Endothelial cell of umbilical vein (primary cell): ENCODE data around the gene ORAI3. TPM values are rescaled to one million over a fixed set of nuclear protein-coding genes. Genes with fewer than 3 reads are reported as not detected.

Experiments used
- BruUV-seq: library from RNA; stranded (reverse); fragments of 400-500 nt; replicated peaks from 2 replicates; lab custom pipeline; 2021; lab: Mats Ljungman, UMichigan
- CTCF ChIA-PET: fragments of 300-600, 350-600 bp; sonication (Branson Sonifier 250); formaldehyde crosslinking; loops from one replicate; lab custom pipeline; 2021; ENCODE audit warnings: antibody characterized with exemption, inconsistent platforms; lab: Charles Lee
- POLR2A ChIA-PET: fragments of 300-600, 350-600 bp; sonication (Branson Sonifier 250); formaldehyde crosslinking; loops from one replicate; lab custom pipeline; 2021; ENCODE audit warnings: antibody characterized with exemption, inconsistent platforms; lab: Charles Lee
- DNase-seq: peaks from one replicate; pipeline ENCODE4 v3.0.0-alpha.2; 2011; ENCODE audit warnings: low read depth, low spot score
- FAIRE-seq: peaks from 2 replicates; lab custom pipeline; 2011; peaks lifted over from hg19 to GRCh38; lab: Jason Lieb, UNC
- H2AFZ ChIP-seq: 2 replicates; pipeline ENCODE4 v1.6.0; 2012; ENCODE audit warnings: low read depth, low read length, control low read depth, inconsistent platforms
- H3K27ac ChIP-seq: 2 replicates; pipeline ENCODE4 v1.5.1; 2011; ENCODE audit warnings: low read depth, mild to moderate bottlenecking, control low read depth, low read length, moderate library complexity; ENCODE audit not compliant: insufficient read depth
- H3K27me3 ChIP-seq, 2 experiments: 2 replicates each; pipeline versions ENCODE4 v1.6.0 to v1.6.1; 2011; ENCODE audit warnings: low read length in 2 of 2, mixed read lengths in 1 of 2; ENCODE audit not compliant: control insufficient read depth in 2 of 2, insufficient read depth in 2 of 2
- H3K36me3 ChIP-seq, 2 experiments: 2 replicates in 1 of 2; 3 replicates in 1 of 2; pipeline ENCODE4 v1.5.1; 2011; ENCODE audit warnings: low read length in 2 of 2, mild to moderate bottlenecking in 1 of 2, moderate library complexity in 1 of 2; ENCODE audit not compliant: control insufficient read depth in 2 of 2, insufficient read depth in 2 of 2; ENCODE audit errors: extremely low read depth in 1 of 2
- H3K4me1 ChIP-seq: 3 replicates; pipeline ENCODE4 v1.5.1; 2011; ENCODE audit warnings: mild to moderate bottlenecking, low read length; ENCODE audit not compliant: control insufficient read depth, insufficient read depth; ENCODE audit errors: extremely low read depth
- H3K4me2 ChIP-seq: 2 replicates; pipeline ENCODE4 v1.6.1; 2011; ENCODE audit warnings: low read length, control low read depth, mixed read lengths; ENCODE audit not compliant: insufficient read depth
- H3K4me3 ChIP-seq, 3 experiments: fragments of 200-600 bp in 1 of 3; sonication (generic), shearing (Covaris generic) in 1 of 3; replicated peaks in 1 of 3; 2 replicates each; pipeline ENCODE4 v1.5.1; 2011 to 2016; ENCODE audit warnings: control low read depth in 3 of 3, low read length in 3 of 3, mild to moderate bottlenecking in 2 of 3, inconsistent platforms in 1 of 3, low read depth in 1 of 3, moderate library complexity in 1 of 3; ENCODE audit not compliant: insufficient read depth in 1 of 3
- H3K79me2 ChIP-seq: 2 replicates; pipeline ENCODE4 v1.6.0; 2012; ENCODE audit warnings: low read length, inconsistent platforms; ENCODE audit not compliant: control insufficient read depth, insufficient read depth
- H3K9ac ChIP-seq: replicated peaks from 2 replicates; pipeline ENCODE3; 2011; ENCODE audit warnings: low read length, control low read depth; ENCODE audit not compliant: insufficient read depth; ENCODE audit errors: extremely low read depth
- H3K9me1 ChIP-seq: replicated peaks from 3 replicates; pipeline ENCODE4 v1.6.0; 2011; ENCODE audit warnings: mild to moderate bottlenecking, low read length; ENCODE audit not compliant: control insufficient read depth, insufficient read depth; ENCODE audit errors: extremely low read depth
- H3K9me3 ChIP-seq: replicated peaks from 2 replicates; pipeline ENCODE4 v1.5.1; 2012; ENCODE audit warnings: low read length, inconsistent platforms; ENCODE audit not compliant: control insufficient read depth, insufficient read depth
- H4K20me1 ChIP-seq: replicated peaks from 2 replicates; pipeline ENCODE3; 2011; ENCODE audit warnings: mild to moderate bottlenecking, low read length; ENCODE audit not compliant: control insufficient read depth, insufficient read depth; ENCODE audit errors: extremely low read depth
- EZH2 ChIP-seq: IDR thresholded peaks from 2 replicates; pipeline ENCODE4 v1.6.1; 2012; ENCODE audit warnings: borderline replicate concordance, low read depth, mild to moderate bottlenecking, moderate library complexity, low read length, inconsistent platforms; ENCODE audit not compliant: severe bottlenecking
- FOS ChIP-seq: IDR thresholded peaks from 2 replicates; pipeline ENCODE4 v1.6.1; 2011; ENCODE audit warnings: mild to moderate bottlenecking, low read length, moderate library complexity, borderline replicate concordance; ENCODE audit not compliant: insufficient read depth
- GATA2 ChIP-seq: IDR thresholded peaks from 2 replicates; pipeline ENCODE4 v1.7.0; 2011; ENCODE audit warnings: low read depth, mild to moderate bottlenecking, moderate library complexity, mixed read lengths, low read length; ENCODE audit not compliant: insufficient read length, insufficient read depth
- JUN ChIP-seq: IDR thresholded peaks from 2 replicates; pipeline ENCODE4 v1.6.1; 2011; ENCODE audit warnings: borderline replicate concordance, low read depth; ENCODE audit not compliant: insufficient read length, insufficient read depth
- MYC ChIP-seq: IDR thresholded peaks from one replicate; pipeline ENCODE4 v1.6.1; 2011; ENCODE audit warnings: mild to moderate bottlenecking, low read depth, low read length
- POLR2A ChIP-seq: IDR thresholded peaks from 2 replicates; pipeline ENCODE4 v1.6.1; 2012; ENCODE audit warnings: low read depth, mild to moderate bottlenecking, control low read depth, low read length
- POLR2AphosphoS5 ChIP-seq: IDR thresholded peaks from 2 replicates; pipeline ENCODE4 v1.6.1; 2012; ENCODE audit warnings: low read depth, mild to moderate bottlenecking, control low read depth, low read length, moderate library complexity; ENCODE audit not compliant: insufficient read depth
- dilution Hi-C: fragments of 300-500 bp; cut with MboI; formaldehyde crosslinking; loops from one replicate; pipeline ENCODE4 v1.15.0; 2019; ENCODE audit warnings: low sequenced_read_pairs; ENCODE audit not compliant: extremely low pct_ligation_motif_present
- intact Hi-C: fragments of 100-400 bp; cut with micrococcal nuclease; formaldehyde crosslinking; loops from one replicate; pipeline ENCODE4 v1.10.0; 2022
- polyA plus RNA-seq, 4 experiments: library from polyadenylated mRNA; depleted of rRNA in 3 of 4; stranded (reverse) in 3 of 4; unstranded in 1 of 4; fragments of >200 nt; gene quantifications; 2 replicates each; pipeline versions ENCODE4 v1.2.1 to v1.2.3, GENCODE V29; 2011 to 2012; ENCODE audit warnings: missing spikeins in 1 of 4
- total RNA-seq: library from RNA; stranded (reverse); gene quantifications from 2 replicates; pipeline ENCODE4 v1.2.3, GENCODE V29; 2021
- TF ChIP-seq, protein P1 (sequence below): IDR thresholded peaks from 2 replicates; pipeline ENCODE4 v1.6.1; 2011; ENCODE audit not compliant: insufficient read depth, insufficient read length
- TF ChIP-seq, protein P2 (sequence below), 2 donors: IDR thresholded peaks; 1 replicate in 1 of 2; 2 replicates in 1 of 2; pipeline ENCODE4 v1.5.1; 2011; ENCODE audit warnings: low read length in 2 of 2, mild to moderate bottlenecking in 2 of 2, moderate library complexity in 2 of 2, control low read depth in 1 of 2, inconsistent platforms in 1 of 2, low read depth in 1 of 2; ENCODE audit not compliant: insufficient read depth in 1 of 2; ENCODE audit errors: extremely low read depth in 1 of 2

ORAI3 gene
- total and polyA plus RNA-seq, 2 donors (not counting 3 experiments of a cell fraction or from before 2014, with no cell fraction given), result 17.6 to 25.4 TPM

DNA sequence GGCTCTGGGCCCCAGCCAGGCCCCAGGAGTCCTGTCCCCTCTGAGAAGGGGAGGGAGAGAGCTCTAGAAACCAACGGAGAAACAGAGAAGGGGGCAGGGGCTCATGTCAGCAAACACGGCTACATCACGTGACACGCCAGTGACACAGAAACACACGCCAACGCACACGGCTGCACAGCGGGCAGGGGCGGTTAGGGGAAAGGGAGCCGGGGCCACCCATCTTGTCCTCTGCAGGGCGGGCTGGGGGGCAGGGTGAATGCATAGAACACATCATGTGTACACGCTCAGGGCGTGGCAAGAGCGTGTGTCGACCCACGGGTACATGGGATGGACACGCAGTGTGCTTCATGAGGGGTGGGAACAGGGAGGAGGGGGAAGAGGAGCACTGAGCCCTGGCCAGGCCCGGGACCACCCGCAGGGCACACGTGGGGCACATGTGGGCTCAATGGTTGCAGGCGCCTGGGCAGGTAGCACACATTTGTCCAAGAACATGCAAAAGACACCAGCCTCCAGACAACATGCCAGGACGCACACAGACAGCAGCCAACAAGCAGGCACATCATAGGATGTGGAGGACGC lies 40.7 kb downstream of the ORAI3 start:
- no peak for DNase-seq
- H3K4me2 ChIP-seq, result no peak overlapping the region
- H3K27ac ChIP-seq, result no peak overlapping the region
- H3K9me1 ChIP-seq, result no peaks in the 10 kb centered on the region
- H3K79me2 ChIP-seq, result no peaks in the 10 kb centered on the region
- no peaks in the 10 kb centered on the region for H4K20me1 ChIP-seq
- H3K9me3 ChIP-seq, result no peaks in the 10 kb centered on the region
- H3K36me3 ChIP-seq, result no peaks in the 10 kb centered on the region
- H3K4me1 ChIP-seq, result no peaks in the 10 kb centered on the region
- no TSS peak for BruUV-seq
- intact Hi-C loops, result loop anchor here (10.0 kb wide), 1 partner anchor 705 kb away; no protein-coding TSS in a partner anchor
- no peak for FAIRE-seq
- no peak overlapping the region for H2AFZ ChIP-seq
- H3K27me3 ChIP-seq, result no peaks in the 10 kb centered on the region
- dilution Hi-C loops, result no loop called here
- H3K4me3 ChIP-seq, result no peak overlapping the region
- CTCF ChIA-PET, result no interaction called here
- POLR2A ChIA-PET, result no interaction called here
- no peak for TF ChIP-seq EZH2
- TF ChIP-seq, protein P1, sequence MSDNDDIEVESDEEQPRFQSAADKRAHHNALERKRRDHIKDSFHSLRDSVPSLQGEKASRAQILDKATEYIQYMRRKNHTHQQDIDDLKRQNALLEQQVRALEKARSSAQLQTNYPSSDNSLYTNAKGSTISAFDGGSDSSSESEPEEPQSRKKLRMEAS, result no peak
- TF ChIP-seq, protein P2, sequence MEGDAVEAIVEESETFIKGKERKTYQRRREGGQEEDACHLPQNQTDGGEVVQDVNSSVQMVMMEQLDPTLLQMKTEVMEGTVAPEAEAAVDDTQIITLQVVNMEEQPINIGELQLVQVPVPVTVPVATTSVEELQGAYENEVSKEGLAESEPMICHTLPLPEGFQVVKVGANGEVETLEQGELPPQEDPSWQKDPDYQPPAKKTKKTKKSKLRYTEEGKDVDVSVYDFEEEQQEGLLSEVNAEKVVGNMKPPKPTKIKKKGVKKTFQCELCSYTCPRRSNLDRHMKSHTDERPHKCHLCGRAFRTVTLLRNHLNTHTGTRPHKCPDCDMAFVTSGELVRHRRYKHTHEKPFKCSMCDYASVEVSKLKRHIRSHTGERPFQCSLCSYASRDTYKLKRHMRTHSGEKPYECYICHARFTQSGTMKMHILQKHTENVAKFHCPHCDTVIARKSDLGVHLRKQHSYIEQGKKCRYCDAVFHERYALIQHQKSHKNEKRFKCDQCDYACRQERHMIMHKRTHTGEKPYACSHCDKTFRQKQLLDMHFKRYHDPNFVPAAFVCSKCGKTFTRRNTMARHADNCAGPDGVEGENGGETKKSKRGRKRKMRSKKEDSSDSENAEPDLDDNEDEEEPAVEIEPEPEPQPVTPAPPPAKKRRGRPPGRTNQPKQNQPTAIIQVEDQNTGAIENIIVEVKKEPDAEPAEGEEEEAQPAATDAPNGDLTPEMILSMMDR (IDR thresholded peaks at IDR 0.05; ENCODE audit: extremely low read depth in 1 of 2, insufficient read depth in 1 of 2, low read depth in 1 of 2, low read length in 2 of 2), result no peak
- no peak for TF ChIP-seq POLR2AphosphoS5
- no peak for TF ChIP-seq MYC
- no peak for TF ChIP-seq JUN
- TF ChIP-seq FOS, result no peak
- TF ChIP-seq POLR2A, result no peak
- TF ChIP-seq GATA2, result no peak
- H3K9ac ChIP-seq, result no peak overlapping the region
